H1 (cell line): ENCODE measurements around the gene PTPRC. TPM values are rescaled to one million over a fixed set of nuclear protein-coding genes. Genes with fewer than 3 reads are reported as not detected.

Experiments used
- CTCF ChIA-PET: fragments of 300-600 bp; sonication (Branson Sonifier 250); formaldehyde crosslinking; loops from one replicate; lab custom pipeline; 2021; ENCODE audit not compliant: partially characterized antibody; lab: Charles Lee
- POLR2A ChIA-PET: fragments of 300-600 bp; sonication (Branson Sonifier 250); formaldehyde crosslinking; loops from one replicate; lab custom pipeline; 2021; ENCODE audit warnings: inconsistent platforms; ENCODE audit not compliant: partially characterized antibody; lab: Charles Lee
- DNase-seq, 2 experiments: peaks; one replicate each; pipeline versions ENCODE4 v3.0.0 to v3.0.0-alpha.2; 2010 to 2022; ENCODE audit warnings: low spot score in 2 of 2, low read depth in 1 of 2, mixed read lengths in 1 of 2
- FAIRE-seq: peaks from 2 replicates; lab custom pipeline; 2011; peaks lifted over from hg19 to GRCh38; lab: Jason Lieb, UNC
- H2AFZ ChIP-seq: 2 replicates; pipeline ENCODE4 v1.8.1; 2012; ENCODE audit warnings: low read length, inconsistent platforms
- H2AK5ac ChIP-seq: 2 replicates; pipeline ENCODE4 v1.6.1; 2013; ENCODE audit warnings: low read depth, low read length
- H2BK120ac ChIP-seq: replicated peaks from 2 replicates; pipeline ENCODE3; 2013; ENCODE audit warnings: low read depth, low read length, inconsistent platforms
- H2BK12ac ChIP-seq: 2 replicates; pipeline ENCODE4 v1.6.1; 2013; ENCODE audit warnings: low read depth, low read length
- H2BK15ac ChIP-seq: 2 replicates; pipeline ENCODE4 v1.6.1; 2013; ENCODE audit warnings: low read length
- H2BK20ac ChIP-seq: 2 replicates; pipeline ENCODE4 v1.6.1; 2013; ENCODE audit warnings: low read length
- H2BK5ac ChIP-seq: 2 replicates; pipeline ENCODE4 v1.6.1; 2013; ENCODE audit warnings: low read depth, low read length
- H3K14ac ChIP-seq: 2 replicates; pipeline ENCODE4 v1.6.1; 2013; ENCODE audit warnings: inconsistent platforms; ENCODE audit not compliant: insufficient read length
- H3K18ac ChIP-seq: 2 replicates; pipeline ENCODE4 v1.6.1; 2013; ENCODE audit warnings: low read length; ENCODE audit errors: extremely low read depth
- H3K23ac ChIP-seq: 2 replicates; pipeline ENCODE4 v1.6.1; 2013; ENCODE audit warnings: inconsistent platforms; ENCODE audit not compliant: insufficient read length
- H3K23me2 ChIP-seq: 2 replicates; pipeline ENCODE4 v1.6.1; 2013; ENCODE audit warnings: low read depth, low read length
- H3K27ac ChIP-seq: 2 replicates; pipeline ENCODE4 v1.6.1; 2011; ENCODE audit warnings: low read depth, low read length, inconsistent platforms
- H3K27me3 ChIP-seq, 4 experiments: replicated peaks in 1 of 4; 1 replicate in 1 of 4; 2 replicates in 3 of 4; pipeline versions ENCODE4 v1.6.1 to v1.8.1; 2011 to 2013; ENCODE audit warnings: low read length in 3 of 4, mild to moderate bottlenecking in 3 of 4, inconsistent platforms in 2 of 4, mixed read lengths in 2 of 4, moderate library complexity in 1 of 4; ENCODE audit not compliant: control insufficient read depth in 3 of 4, insufficient read depth in 3 of 4; ENCODE audit errors: extremely low read depth in 1 of 4
- H3K36me3 ChIP-seq, 4 experiments: 2 replicates each; pipeline versions ENCODE4 v1.6.1 to v1.8.1; 2011 to 2013; ENCODE audit warnings: mild to moderate bottlenecking in 4 of 4, low read length in 3 of 4, moderate library complexity in 2 of 4, control low read depth in 1 of 4, inconsistent platforms in 1 of 4; ENCODE audit not compliant: insufficient read depth in 4 of 4, control insufficient read depth in 2 of 4
- H3K4ac ChIP-seq: replicated peaks from 2 replicates; pipeline ENCODE3; 2013; ENCODE audit warnings: low read length, low read depth, mixed read lengths, inconsistent platforms; ENCODE audit not compliant: insufficient read length
- H3K4me1 ChIP-seq, 4 experiments: replicated peaks in 1 of 4; 1 replicate in 1 of 4; 2 replicates in 3 of 4; pipeline versions ENCODE4 v1.6.1 to v1.8.1; 2011 to 2013; ENCODE audit warnings: low read length in 3 of 4, inconsistent platforms in 2 of 4, mixed read lengths in 1 of 4; ENCODE audit not compliant: insufficient read depth in 4 of 4, control insufficient read depth in 3 of 4
- H3K4me2 ChIP-seq, 2 experiments: 2 replicates each; pipeline versions ENCODE4 v1.6.1 to v1.8.1; 2011 to 2013; ENCODE audit warnings: low read depth in 2 of 2, low read length in 2 of 2, control low read depth in 1 of 2, inconsistent platforms in 1 of 2, mild to moderate bottlenecking in 1 of 2; ENCODE audit not compliant: insufficient read depth in 1 of 2
- H3K4me3 ChIP-seq, 4 experiments: fragments of 200-600, 300-600 bp in 1 of 4; sonication (generic), shearing (Covaris generic), sonication (Bioruptor Twin) in 1 of 4; 2 replicates each; pipeline versions ENCODE4 v1.5.1 to v1.8.1; 2011 to 2016; ENCODE audit warnings: low read length in 4 of 4, low read depth in 3 of 4, control low read depth in 2 of 4, inconsistent platforms in 2 of 4, mild to moderate bottlenecking in 2 of 4, mixed read lengths in 1 of 4, moderate library complexity in 1 of 4; ENCODE audit not compliant: insufficient read depth in 2 of 4; ENCODE audit errors: extremely low read depth in 1 of 4
- H3K56ac ChIP-seq: replicated peaks from 2 replicates; pipeline ENCODE3; 2013; ENCODE audit warnings: low read depth, mild to moderate bottlenecking, mixed read lengths, low read length, inconsistent platforms; ENCODE audit not compliant: insufficient read length
- H3K79me1 ChIP-seq: 2 replicates; pipeline ENCODE4 v1.6.1; 2013; ENCODE audit warnings: low read depth, low read length, control low read depth
- H3K79me2 ChIP-seq, 2 experiments: 2 replicates each; pipeline versions ENCODE4 v1.6.1 to v1.8.1; 2012 to 2013; ENCODE audit warnings: low read length in 2 of 2, mild to moderate bottlenecking in 2 of 2, inconsistent platforms in 1 of 2; ENCODE audit not compliant: insufficient read depth in 2 of 2, control insufficient read depth in 1 of 2
- H3K9ac ChIP-seq, 4 experiments: replicated peaks in 1 of 4; 1 replicate in 1 of 4; 2 replicates in 3 of 4; pipeline versions ENCODE4 v1.6.1 to v1.8.1; 2011 to 2013; ENCODE audit warnings: low read depth in 3 of 4, low read length in 3 of 4, control low read depth in 2 of 4, mild to moderate bottlenecking in 2 of 4, moderate library complexity in 2 of 4, inconsistent platforms in 1 of 4; ENCODE audit errors: extremely low read depth in 1 of 4
- H3K9me3 ChIP-seq, 2 experiments: 2 replicates each; pipeline versions ENCODE4 v1.6.1 to v1.8.1; 2012 to 2013; ENCODE audit warnings: mild to moderate bottlenecking in 2 of 2, moderate library complexity in 2 of 2, control low read depth in 1 of 2, inconsistent platforms in 1 of 2, low read depth in 1 of 2, low read length in 1 of 2, mixed read lengths in 1 of 2; ENCODE audit not compliant: insufficient read depth in 2 of 2
- H4K20me1 ChIP-seq, 2 experiments: replicated peaks in 1 of 2; 2 replicates each; pipeline versions ENCODE3 to v1.8.1; 2011 to 2013; ENCODE audit warnings: inconsistent platforms in 2 of 2, low read length in 2 of 2, mild to moderate bottlenecking in 1 of 2; ENCODE audit not compliant: insufficient read depth in 2 of 2, control insufficient read depth in 1 of 2
- H4K5ac ChIP-seq: 2 replicates; pipeline ENCODE4 v1.6.1; 2013; ENCODE audit warnings: low read length, low read depth, mixed read lengths, inconsistent platforms; ENCODE audit not compliant: insufficient read length
- H4K8ac ChIP-seq: 2 replicates; pipeline ENCODE4 v1.8.0; 2013; ENCODE audit warnings: mild to moderate bottlenecking, moderate library complexity, low read length, inconsistent platforms; ENCODE audit not compliant: insufficient read depth; ENCODE audit errors: extremely low read depth
- H4K91ac ChIP-seq: replicated peaks from 2 replicates; pipeline ENCODE3; 2013; ENCODE audit warnings: low read length, mixed read lengths, inconsistent platforms; ENCODE audit not compliant: insufficient read length
- CBX8 ChIP-seq: fragments of 300-800, 300-1000 bp; sonication (generic); IDR thresholded peaks from 2 replicates; pipeline ENCODE4 v1.7.1; 2016; ENCODE audit warnings: low read depth, low read length, borderline replicate concordance
- CHD1 ChIP-seq: IDR thresholded peaks from 2 replicates; pipeline ENCODE4 v1.6.1; 2012; ENCODE audit warnings: low read depth, low read length, improper control_type of control experiment
- POLR2A ChIP-seq, 2 experiments: IDR thresholded peaks; 1 replicate in 1 of 2; 2 replicates in 1 of 2; pipeline ENCODE4 v1.6.1; 2011; ENCODE audit warnings: low read depth in 2 of 2, low read length in 2 of 2, mild to moderate bottlenecking in 2 of 2; ENCODE audit errors: control extremely low read depth in 1 of 2
- POLR2AphosphoS5 ChIP-seq: IDR thresholded peaks from 2 replicates; pipeline ENCODE4 v1.6.1; 2011; ENCODE audit warnings: low read depth, low read length
- RBBP5 ChIP-seq: IDR thresholded peaks from 2 replicates; pipeline ENCODE4 v1.7.1; 2012; ENCODE audit warnings: low read depth, mild to moderate bottlenecking, inconsistent platforms, low read length, moderate library complexity, borderline replicate concordance
- SIRT6 ChIP-seq: IDR thresholded peaks from one replicate; pipeline ENCODE4 v1.7.1; 2012; ENCODE audit warnings: low read length, inconsistent platforms
- TCF12 ChIP-seq: IDR thresholded peaks from 2 replicates; pipeline ENCODE4 v1.6.1; 2011; ENCODE audit warnings: low read depth, mild to moderate bottlenecking, low read length
- ZNF274 ChIP-seq: IDR thresholded peaks from 2 replicates; pipeline ENCODE4 v1.7.0; 2012; ENCODE audit warnings: low read length, borderline replicate concordance; ENCODE audit errors: extremely low read depth
- WGBS, 2 experiments: shearing (Covaris generic) in 1 of 2; methylation state at CpG; one replicate each; pipeline versions ENCODE4 v1.1.6 to v1.1.7; 2013 to 2015; ENCODE audit warnings: low lambda C conversion rate in 2 of 2, mixed read lengths in 2 of 2, inconsistent platforms in 1 of 2, low coverage in 1 of 2, missing lambda C conversion rate in 1 of 2; ENCODE audit not compliant: insufficient replicate concordance in 2 of 2, insufficient coverage in 1 of 2, insufficient read length in 1 of 2; ENCODE audit errors: extremely low coverage in 1 of 2, missing lambda C conversion rate in 1 of 2; 5-methylcytosine and 5-hydroxymethylcytosine counted together
- polyA plus RNA-seq, 7 experiments: library from polyadenylated mRNA; depleted of rRNA in 3 of 7; stranded (reverse) in 5 of 7; unstranded in 2 of 7; fragments of >200 nt in 5 of 7; fragments of 200-250 nt in 2 of 7; gene quantifications; 1 replicate in 5 of 7; 2 replicates in 1 of 7; 4 replicates in 1 of 7; pipeline versions ENCODE4 v1.2.1 to v1.2.3, GENCODE V29; 2011 to 2013; ENCODE audit warnings: missing spikeins in 2 of 7, mixed read lengths in 2 of 7
- total RNA-seq: library from RNA; stranded (reverse); fragmentation: NEBNext Ultra II Directional; extraction: Animal tissue kit (Norgen Biotek cat#: 25700); gene quantifications from 2 replicates; pipeline ENCODE4 v1.2.1, GENCODE V29; 2021

PTPRC gene
- total and polyA plus RNA-seq, 2 of the 8 experiments (the other 6 are each of a cell fraction or from before 2014, with no cell fraction given) = 0.05 TPM; not detected in 1

DNA sequence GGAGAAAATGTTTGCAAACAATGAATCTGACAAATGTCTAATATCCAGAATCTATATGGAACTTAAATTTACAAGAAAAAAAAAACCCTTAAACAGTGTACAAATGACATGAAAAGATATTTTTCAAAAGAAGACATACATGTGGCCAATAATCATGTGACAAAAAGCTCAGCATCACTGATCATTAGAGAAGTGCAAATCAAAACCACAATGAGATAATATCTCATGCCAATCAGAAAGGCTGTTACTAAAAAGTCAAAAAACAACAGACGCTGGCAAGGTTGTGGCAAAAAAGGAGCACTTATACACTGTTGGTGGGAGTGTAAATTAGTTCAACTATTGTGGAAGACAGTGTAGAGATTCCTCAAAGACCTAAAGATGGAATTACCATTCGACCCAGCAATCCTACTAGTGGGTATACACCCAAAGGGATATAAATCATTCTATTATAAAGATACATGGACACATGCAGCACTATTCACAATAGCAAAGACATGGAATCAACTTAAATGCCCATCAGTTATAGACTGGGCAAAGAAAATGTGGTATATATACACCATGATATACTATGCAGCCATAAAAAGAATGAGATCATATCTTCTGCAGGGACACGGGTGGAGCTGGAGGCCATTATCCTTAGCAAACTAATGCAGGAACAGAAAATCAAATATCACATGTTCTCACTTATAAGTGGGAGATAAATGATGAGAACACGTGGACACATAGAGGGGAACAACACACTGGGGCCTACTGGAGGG, 123.2 kb downstream of the PTPRC start:
- H2AK5ac ChIP-seq = no peak overlapping the region
- H3K4me2 ChIP-seq = no peak overlapping the region
- no peak overlapping the region for H2BK12ac ChIP-seq
- 92% methylated on average over 4 of the region's 4 CpGs; no CpG with 5 or more reads in 1 of the 2 experiments for WGBS, 2 experiments
- TF ChIP-seq ZNF274 = no peak
- TF ChIP-seq POLR2A (IDR thresholded peaks at IDR 0.05; ENCODE audit: control extremely low read depth in 1 of 2, low read depth in 2 of 2, low read length in 2 of 2) = no peak
- no peak for TF ChIP-seq TCF12
- no peak for TF ChIP-seq CHD1
- no peak for TF ChIP-seq RBBP5
- TF ChIP-seq SIRT6 = no peak
- TF ChIP-seq CBX8 = no peak
- no peak for TF ChIP-seq POLR2AphosphoS5
- H3K79me2 ChIP-seq = no peaks in the 10 kb centered on the region
- H3K27ac ChIP-seq = no peak overlapping the region
- no peaks in the 10 kb centered on the region for H3K36me3 ChIP-seq
- no peak overlapping the region for H4K8ac ChIP-seq
- H2AFZ ChIP-seq = no peak overlapping the region
- no peak overlapping the region for H2BK5ac ChIP-seq
- H2BK15ac ChIP-seq = no peak overlapping the region
- H3K4me3 ChIP-seq = no peak overlapping the region
- DNase-seq (no peak), FAIRE-seq (no peak)
- H3K27me3 ChIP-seq = no peaks in the 10 kb centered on the region
- no peak overlapping the region for H2BK20ac ChIP-seq
- H3K18ac ChIP-seq = no peak overlapping the region
- H3K23ac ChIP-seq = no peak overlapping the region
- no peaks in the 10 kb centered on the region for H3K9me3 ChIP-seq
- no peak overlapping the region for H3K56ac ChIP-seq
- H3K4ac ChIP-seq = no peak overlapping the region
- POLR2A ChIA-PET = no interaction called here
- no peak overlapping the region for H4K91ac ChIP-seq
- H3K4me1 ChIP-seq = no peaks in the 10 kb centered on the region
- no peak overlapping the region for H3K9ac ChIP-seq
- H3K14ac ChIP-seq = no peak overlapping the region
- no peaks in the 10 kb centered on the region for H3K23me2 ChIP-seq
- H4K5ac ChIP-seq = no peak overlapping the region
- no peak overlapping the region for H2BK120ac ChIP-seq
- CTCF ChIA-PET = interaction anchor here (0.6 to 0.8 kb wide), 2 partner anchors 14 to 702 kb away, joined by 3 read pairs; no protein-coding TSS in a partner anchor
- H4K20me1 ChIP-seq = no peaks in the 10 kb centered on the region
- no peaks in the 10 kb centered on the region for H3K79me1 ChIP-seq
